IMR-90 (cell line): ENCODE measurements around the gene KIFAP3. TPM values are rescaled to one million over a fixed set of nuclear protein-coding genes. Genes with fewer than 3 reads are reported as not detected.
"Not testable (repeated sequence)": the region's sequence is repeated elsewhere in the genome, so short reads cannot be mapped to it uniquely, and the experiment has no call there.

Source experiments
- ATAC-seq: fragments of 200-7000 bp; cut with Tn5 transposase; 2 replicates; pipeline ENCODE4 v1.9.1; 2020; ENCODE audit warnings: low read depth, mild to moderate bottlenecking, moderate library complexity
- BruUV-seq: library from RNA; stranded (reverse); fragments of 400-500 nt; replicated peaks from 2 replicates; lab custom pipeline; 2021; lab: Mats Ljungman, UMichigan
- CTCF ChIA-PET: fragments of 300-600 bp; formaldehyde crosslinking; extraction: SDS; loops from one replicate; lab custom pipeline; 2021; ENCODE audit warnings: antibody characterized with exemption; lab: Yijun Ruan, JAX
- POLR2A ChIA-PET: fragments of 300-600 bp; sonication (Branson Sonifier 250); formaldehyde crosslinking; loops from one replicate; lab custom pipeline; 2022; ENCODE audit warnings: antibody characterized with exemption; ENCODE audit not compliant: unreplicated experiment; lab: Charles Lee
- DNase-seq: peaks from one replicate; pipeline ENCODE4 v3.0.0; 2013
- H2AFZ ChIP-seq: replicated peaks from 2 replicates; pipeline ENCODE3; 2013; ENCODE audit warnings: low read length, mild to moderate bottlenecking; ENCODE audit not compliant: poor library complexity
- H2AK5ac ChIP-seq: 2 replicates; pipeline ENCODE4 v1.6.1; 2013; ENCODE audit warnings: low read depth, low read length, inconsistent platforms
- H2AK9ac ChIP-seq: replicated peaks from 2 replicates; pipeline ENCODE3; 2013; ENCODE audit warnings: mild to moderate bottlenecking, low read depth, low read length, moderate library complexity; ENCODE audit not compliant: poor library complexity
- H2BK120ac ChIP-seq: 2 replicates; pipeline ENCODE4 v1.6.1; 2013; ENCODE audit warnings: low read depth, low read length, inconsistent platforms
- H2BK15ac ChIP-seq: 3 replicates; pipeline ENCODE4 v1.6.1; 2013; ENCODE audit warnings: low read depth, low read length, inconsistent platforms
- H2BK20ac ChIP-seq: 2 replicates; pipeline ENCODE4 v1.6.1; 2013; ENCODE audit warnings: low read depth, mild to moderate bottlenecking, inconsistent platforms, low read length, moderate library complexity
- H2BK5ac ChIP-seq: 2 replicates; pipeline ENCODE4 v1.6.1; 2013; ENCODE audit warnings: mild to moderate bottlenecking, low read depth, low read length, inconsistent platforms; ENCODE audit not compliant: poor library complexity, severe bottlenecking
- H3K14ac ChIP-seq: replicated peaks from 2 replicates; pipeline ENCODE4 v1.6.1; 2013; ENCODE audit warnings: low read depth, low read length, inconsistent platforms
- H3K18ac ChIP-seq: 2 replicates; pipeline ENCODE4 v1.6.1; 2013; ENCODE audit warnings: low read depth, low read length, control low read depth
- H3K23ac ChIP-seq: 2 replicates; pipeline ENCODE4 v1.6.1; 2013; ENCODE audit warnings: low read depth, low read length, inconsistent platforms
- H3K27ac ChIP-seq: 2 replicates; pipeline ENCODE4 v1.5.1; 2013; ENCODE audit warnings: mild to moderate bottlenecking, control low read depth, low read length; ENCODE audit not compliant: insufficient read depth
- H3K27me3 ChIP-seq: 2 replicates; pipeline ENCODE4 v1.6.1; 2013; ENCODE audit warnings: low read length; ENCODE audit not compliant: control insufficient read depth, insufficient read depth
- H3K36me3 ChIP-seq: 2 replicates; pipeline ENCODE4 v1.6.1; 2013; ENCODE audit warnings: low read length, mixed read lengths; ENCODE audit not compliant: control insufficient read depth, insufficient read depth
- H3K4ac ChIP-seq: 2 replicates; pipeline ENCODE4 v1.6.1; 2013; ENCODE audit warnings: low read depth, low read length, inconsistent platforms
- H3K4me1 ChIP-seq: 2 replicates; pipeline ENCODE4 v1.6.1; 2013; ENCODE audit warnings: low read length, mixed read lengths; ENCODE audit not compliant: control insufficient read depth, insufficient read depth
- H3K4me2 ChIP-seq: 2 replicates; pipeline ENCODE4 v1.6.1; 2013; ENCODE audit warnings: low read depth, mild to moderate bottlenecking, control low read depth, low read length, moderate library complexity
- H3K4me3 ChIP-seq: 2 replicates; pipeline ENCODE4 v1.5.1; 2013; ENCODE audit warnings: low read depth, mild to moderate bottlenecking, control low read depth, low read length, moderate library complexity; ENCODE audit not compliant: insufficient read depth
- H3K56ac ChIP-seq: 2 replicates; pipeline ENCODE4 v1.6.1; 2013; ENCODE audit warnings: low read length, inconsistent platforms; ENCODE audit not compliant: insufficient read depth; ENCODE audit errors: extremely low read depth
- H3K79me1 ChIP-seq, 2 experiments: 2 replicates each; pipeline ENCODE4 v1.6.1; 2013; ENCODE audit warnings: low read length in 2 of 2, inconsistent platforms in 1 of 2, low read depth in 1 of 2
- H3K9ac ChIP-seq: 2 replicates; pipeline ENCODE4 v1.6.1; 2013; ENCODE audit warnings: low read depth, low read length, control low read depth
- H3K9me1 ChIP-seq: 2 replicates; pipeline ENCODE4 v1.6.1; 2013; ENCODE audit warnings: low read length, inconsistent platforms; ENCODE audit not compliant: insufficient read depth
- H3K9me3 ChIP-seq: 2 replicates; pipeline ENCODE4 v1.6.1; 2013; ENCODE audit warnings: low read length; ENCODE audit not compliant: control insufficient read depth, insufficient read depth
- H4K20me1 ChIP-seq: 2 replicates; pipeline ENCODE4 v1.6.1; 2013; ENCODE audit warnings: low read length, inconsistent platforms; ENCODE audit not compliant: insufficient read depth
- H4K5ac ChIP-seq: 2 replicates; pipeline ENCODE4 v1.6.1; 2013; ENCODE audit warnings: mild to moderate bottlenecking, low read depth, low read length, control low read depth
- H4K8ac ChIP-seq, 2 experiments: 2 replicates each; pipeline ENCODE4 v1.6.1; 2013; ENCODE audit warnings: low read depth in 2 of 2, low read length in 2 of 2, control low read depth in 1 of 2, inconsistent platforms in 1 of 2
- H4K91ac ChIP-seq: 2 replicates; pipeline ENCODE4 v1.6.1; 2013; ENCODE audit warnings: low read depth, low read length, inconsistent platforms; ENCODE audit not compliant: insufficient read depth
- CEBPB ChIP-seq: IDR thresholded peaks from 2 replicates; pipeline ENCODE4 v1.6.1; 2012; ENCODE audit warnings: low read depth, low read length, improper control_type of control experiment
- CHD1 ChIP-seq: IDR thresholded peaks from 2 replicates; pipeline ENCODE4 v1.6.1; 2012; ENCODE audit warnings: low read depth, low read length, improper control_type of control experiment
- RCOR1 ChIP-seq: IDR thresholded peaks from 2 replicates; pipeline ENCODE4 v1.6.1; 2012; ENCODE audit warnings: mild to moderate bottlenecking, low read length, improper control_type of control experiment; ENCODE audit not compliant: insufficient replicate concordance
- SMC3 ChIP-seq: fragments of 150-350 bp; IDR thresholded peaks from 2 replicates; pipeline ENCODE4 v1.6.1; 2016; ENCODE audit warnings: low read depth, mild to moderate bottlenecking, antibody characterized with exemption, low read length, moderate library complexity
- USF2 ChIP-seq: fragments of 150-350 bp; IDR thresholded peaks from 2 replicates; pipeline ENCODE4 v1.6.1; 2017; ENCODE audit warnings: mild to moderate bottlenecking, antibody characterized with exemption, low read length, low read depth
- WGBS, 2 experiments: methylation state at CpG; one replicate each; pipeline versions ENCODE4 v1.1.5 to v1.1.7; 2013; ENCODE audit warnings: missing lambda C conversion rate in 2 of 2; ENCODE audit not compliant: insufficient read length in 1 of 2; ENCODE audit errors: extremely low coverage in 2 of 2; 5-methylcytosine and 5-hydroxymethylcytosine counted together
- dilution Hi-C: fragments of 300-500 bp; cut with HindIII; formaldehyde crosslinking; loops from one replicate; pipeline ENCODE4 v1.14.3; 2018; ENCODE audit warnings: low sequenced_read_pairs; ENCODE audit not compliant: unreplicated experiment
- in situ Hi-C: fragments of 300-500 bp; cut with MboI; formaldehyde crosslinking; loops from 3 replicates; pipeline ENCODE4 v1.14.3; 2019; ENCODE audit warnings: low sequenced_read_pairs, inconsistent platforms, mixed read lengths
- intact Hi-C: fragments of 100-400 bp; cut with micrococcal nuclease; formaldehyde crosslinking; loops from 2 replicates; pipeline ENCODE4 v1.10.0; 2022
- polyA plus RNA-seq, 3 experiments: library from polyadenylated mRNA; depleted of rRNA; stranded (reverse); fragments of >200 nt; gene quantifications; 2 replicates each; pipeline ENCODE4 v1.2.3, GENCODE V29; 2012; ENCODE audit warnings: low replicate concordance in 1 of 3
- total RNA-seq: library from RNA; depleted of rRNA; stranded (reverse); fragments of >200 nt; gene quantifications from 2 replicates; pipeline ENCODE4 v1.2.3, GENCODE V29; 2012

Gene KIFAP3
- total and polyA plus RNA-seq, 2 of the 4 experiments (the other 2 are of a cell fraction): 10.5 to 10.9 TPM

DNA sequence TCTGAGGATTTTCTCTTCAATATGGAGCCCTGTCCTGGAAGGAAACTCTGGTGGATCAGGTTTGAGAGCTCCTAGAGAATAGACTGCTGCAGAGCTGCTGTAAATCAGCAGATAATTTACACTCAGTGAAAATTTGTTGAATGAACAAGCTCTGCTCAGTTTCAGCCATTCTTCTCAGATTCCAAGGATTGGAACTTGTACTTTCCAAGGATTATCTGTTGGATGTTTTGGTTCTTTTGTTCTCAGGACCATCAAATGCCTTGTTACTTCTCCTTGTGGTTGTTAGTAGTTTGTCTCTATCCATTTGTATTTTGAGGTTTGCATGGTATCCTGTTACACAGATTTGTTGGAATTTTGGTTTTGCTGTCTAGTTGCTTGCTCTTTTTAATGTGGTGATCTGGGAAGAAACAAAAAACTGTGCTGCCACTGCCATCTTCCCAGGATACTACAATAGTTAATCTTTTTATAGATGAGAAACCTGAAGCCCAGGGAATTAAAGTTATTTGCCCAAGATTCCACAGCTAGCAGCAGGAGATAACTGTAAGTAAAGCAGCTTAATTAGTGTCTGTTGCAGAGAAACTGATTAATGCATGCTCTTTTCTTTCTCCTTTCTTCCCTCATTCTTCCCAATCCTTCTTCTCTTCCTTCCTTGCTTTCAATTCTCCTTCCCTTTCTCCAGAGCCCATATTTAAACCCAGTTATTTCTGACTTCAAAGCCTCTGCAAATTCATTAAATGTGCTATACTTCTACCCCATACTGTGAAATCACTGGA is 21.7 kb upstream of the KIFAP3 start:
- Histone ChIP-seq H4K91ac (no peak overlapping the region), H4K5ac (no peak overlapping the region), H3K9me1 (no peaks in the 10 kb centered on the region), H3K79me1 (no peaks in the 10 kb centered on the region), H3K27ac (no peak overlapping the region), H2BK5ac (no peak overlapping the region), H4K20me1 (no peaks in the 10 kb centered on the region), H3K36me3 (no peaks in the 10 kb centered on the region), H2AFZ (no peak overlapping the region), H3K14ac (no peak overlapping the region), H3K4ac (no peak overlapping the region), H3K4me2 (no peak overlapping the region), H3K4me3 (no peak overlapping the region), H3K9ac (no peak overlapping the region), H4K8ac (no peak overlapping the region), H2BK120ac (no peak overlapping the region), H2AK9ac (no peak overlapping the region), H2BK20ac (no peak overlapping the region), H3K18ac (no peak overlapping the region), H3K56ac (no peak overlapping the region), H3K9me3 (no peaks in the 10 kb centered on the region; the same call in 1 of the 2 replicates), H3K27me3 (no peaks in the 10 kb centered on the region), H2BK15ac (no peak overlapping the region), H3K23ac (no peak overlapping the region), H3K4me1 (no peaks in the 10 kb centered on the region), H2AK5ac (no peak overlapping the region)
- ChIA-PET POLR2A (no interaction called here), CTCF (no interaction called here)
- intact Hi-C loops (no loop called here), in situ Hi-C loops (no loop called here), dilution Hi-C loops (no loop called here)
- no peak for ATAC-seq
- no TSS peak for BruUV-seq
- no peak for DNase-seq
- no peak for TF ChIP-seq CHD1
- no peak for TF ChIP-seq USF2
- no peak for TF ChIP-seq SMC3
- TF ChIP-seq RCOR1: no peak
- TF ChIP-seq CEBPB: no peak

DNA sequence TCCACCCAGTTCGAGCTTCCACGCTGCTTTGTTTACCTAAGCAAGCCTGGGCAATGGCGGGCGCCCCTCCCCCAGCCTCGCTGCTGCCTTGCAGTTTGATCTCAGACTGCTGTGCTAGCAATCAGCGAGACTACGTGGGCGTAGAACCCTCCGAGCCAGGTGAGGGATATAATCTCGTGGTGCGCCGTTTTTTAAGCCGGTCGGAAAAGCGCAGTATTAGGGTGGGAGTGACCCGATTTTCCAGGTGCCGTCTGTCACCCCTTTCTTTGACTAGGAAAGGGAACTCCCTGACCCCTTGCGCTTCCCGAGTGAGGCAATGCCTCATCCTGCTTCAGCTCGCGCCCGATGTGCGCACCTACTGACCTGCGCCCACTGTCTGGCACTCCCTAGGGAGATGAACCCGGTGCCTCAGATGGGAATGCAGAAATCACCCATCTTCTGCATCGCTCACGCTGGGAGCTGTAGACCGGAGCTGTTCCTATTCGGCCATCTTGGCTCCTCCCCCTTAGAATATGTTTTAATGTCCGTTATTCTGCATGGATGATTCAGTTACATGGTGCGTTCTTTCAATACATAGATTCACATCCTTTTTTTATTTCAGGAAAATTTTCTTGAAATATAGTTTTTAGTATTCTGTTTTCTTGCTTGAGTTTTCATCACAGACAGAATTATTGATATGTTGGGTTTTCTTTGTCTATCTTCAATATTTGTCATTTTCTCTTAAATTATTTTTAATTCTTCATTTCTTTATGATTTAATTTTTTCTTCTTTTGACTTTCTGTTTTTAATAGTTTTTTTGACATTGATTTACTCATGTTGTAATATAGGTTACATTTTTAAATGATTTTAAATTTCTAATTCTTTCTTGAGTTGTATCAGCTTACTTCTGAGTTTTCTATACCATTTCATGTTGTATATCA is 20.5 kb upstream of the KIFAP3 start:
- CTCF ChIA-PET, ATAC-seq, H2BK120ac ChIP-seq, H3K27me3 ChIP-seq, H3K36me3 ChIP-seq, H2BK15ac ChIP-seq, H3K14ac ChIP-seq, H4K20me1 ChIP-seq, H3K9me1 ChIP-seq, intact Hi-C loops, H3K4me1 ChIP-seq, H2BK5ac ChIP-seq, H2AFZ ChIP-seq, H2BK20ac ChIP-seq, H3K9ac ChIP-seq, H3K9me3 ChIP-seq, H4K5ac ChIP-seq, H3K79me1 ChIP-seq, BruUV-seq, H2AK5ac ChIP-seq, H4K91ac ChIP-seq, POLR2A ChIA-PET, H3K4me2 ChIP-seq, in situ Hi-C loops, H3K23ac ChIP-seq, H3K4me3 ChIP-seq, H3K18ac ChIP-seq, DNase-seq, H3K4ac ChIP-seq, dilution Hi-C loops, H4K8ac ChIP-seq, H2AK9ac ChIP-seq, H3K56ac ChIP-seq, H3K27ac ChIP-seq: not testable (repeated sequence)
- no CpG with 5 or more reads among the region's 31 CpGs for WGBS, 2 experiments
